H1 (cell line): ENCODE results near the gene PPP1CB. TPM values are rescaled to one million over a fixed set of nuclear protein-coding genes. Genes with fewer than 3 reads are reported as not detected.

Source experiments
- BCL11A ChIP-seq, 2 experiments: IDR thresholded peaks; one replicate each; pipeline ENCODE4 v1.6.1; 2011; ENCODE audit warnings: low read depth in 2 of 2, low read length in 2 of 2, mild to moderate bottlenecking in 2 of 2
- BRCA1 ChIP-seq: IDR thresholded peaks from 2 replicates; pipeline ENCODE4 v1.6.1; 2012; ENCODE audit warnings: low read depth, low read length, improper control_type of control experiment
- CHD7 ChIP-seq: fragments of 300-600 bp; sonication (generic); IDR thresholded peaks from 2 replicates; pipeline ENCODE4 v1.7.1; 2012; ENCODE audit warnings: low read length, moderate library complexity, mild to moderate bottlenecking, inconsistent platforms; ENCODE audit not compliant: insufficient replicate concordance
- HDAC6 ChIP-seq: IDR thresholded peaks from one replicate; pipeline ENCODE4 v1.7.1; 2012; ENCODE audit warnings: low read depth, mild to moderate bottlenecking, inconsistent platforms, low read length, moderate library complexity
- MAX ChIP-seq: IDR thresholded peaks from 2 replicates; pipeline ENCODE4 v1.6.1; 2012; ENCODE audit warnings: inconsistent platforms
- NANOG ChIP-seq: IDR thresholded peaks from 2 replicates; pipeline ENCODE4 v1.6.1; 2011; ENCODE audit warnings: low read length, low read depth, mild to moderate bottlenecking, inconsistent platforms; ENCODE audit not compliant: insufficient read depth, poor library complexity, severe bottlenecking
- RAD21 ChIP-seq, 2 experiments: IDR thresholded peaks in 1 of 2; conservative IDR thresholded peaks in 1 of 2; 2 replicates each; pipeline ENCODE4 v1.6.1; 2011; ENCODE audit warnings: low read depth in 2 of 2, low read length in 2 of 2, improper control_type of control experiment in 1 of 2, inconsistent platforms in 1 of 2, mild to moderate bottlenecking in 1 of 2, moderate library complexity in 1 of 2
- SIRT6 ChIP-seq: IDR thresholded peaks from one replicate; pipeline ENCODE4 v1.7.1; 2012; ENCODE audit warnings: low read length, inconsistent platforms
- SIX5 ChIP-seq: IDR thresholded peaks from 2 replicates; pipeline ENCODE4 v1.6.1; 2011; ENCODE audit warnings: mild to moderate bottlenecking, low read depth, low read length
- USF2 ChIP-seq: IDR thresholded peaks from 2 replicates; pipeline ENCODE4 v1.6.1; 2011; ENCODE audit warnings: low read length, improper control_type of control experiment
- polyA plus RNA-seq, 7 experiments: library from polyadenylated mRNA; depleted of rRNA in 3 of 7; stranded (reverse) in 5 of 7; unstranded in 2 of 7; fragments of >200 nt in 5 of 7; fragments of 200-250 nt in 2 of 7; gene quantifications; 1 replicate in 5 of 7; 2 replicates in 1 of 7; 4 replicates in 1 of 7; pipeline versions ENCODE4 v1.2.1 to v1.2.3, GENCODE V29; 2011 to 2013; ENCODE audit warnings: missing spikeins in 2 of 7, mixed read lengths in 2 of 7
- total RNA-seq: library from RNA; stranded (reverse); fragmentation: NEBNext Ultra II Directional; extraction: Animal tissue kit (Norgen Biotek cat#: 25700); gene quantifications from 2 replicates; pipeline ENCODE4 v1.2.1, GENCODE V29; 2021

The PPP1CB gene
- total and polyA plus RNA-seq, 2 of the 8 experiments (the other 6 are each of a cell fraction or from before 2014, with no cell fraction given), result 30.7 to 158 TPM

GRCh38 chr2:28735511-28735910 is 16.1 kb upstream of the PPP1CB start (continued):
- TF ChIP-seq CHD7 (no peak), MAX (no peak), BRCA1 (no peak), NANOG (no peak), SIX5 (no peak), HDAC6 (no peak), USF2 (no peak), BCL11A (IDR thresholded peaks at IDR 0.05; ENCODE audit: low read depth in 2 of 2, low read length in 2 of 2) (no peak), RAD21 (IDR thresholded peaks at IDR 0.05 in 1 of 2, conservative IDR thresholded peaks at IDR 0.05 in 1 of 2; ENCODE audit: low read depth in 2 of 2, low read length in 2 of 2) (no peak), SIRT6 (no peak)
